Ovary (tissue), 9 donors: ENCODE results near the gene TMEM200A. TPM values are rescaled to one million over a fixed set of nuclear protein-coding genes. Genes with fewer than 3 reads are reported as not detected.

Experiments used
- DNase-seq, 5 donors: peaks; one replicate each; pipeline ENCODE4 v3.0.0-alpha.2; 2019 to 2020
- H3K27ac ChIP-seq, 2 donors: fragments of 200-600 bp; one replicate each; pipeline versions ENCODE4 v1.5.1 to v1.8.0; 2019 to 2022
- H3K27me3 ChIP-seq: fragments of 200-600 bp; one replicate; pipeline ENCODE4 v1.8.0; 2022
- H3K36me3 ChIP-seq: fragments of 200-600 bp; sonication (generic); one replicate; pipeline ENCODE4 v1.5.1; 2019
- H3K4me1 ChIP-seq: one replicate; pipeline ENCODE4 v1.8.1; 2013; ENCODE audit warnings: mild to moderate bottlenecking, moderate library complexity; ENCODE audit not compliant: insufficient read depth
- H3K4me3 ChIP-seq: fragments of 200-600 bp; sonication (generic); one replicate; pipeline ENCODE4 v1.5.1; 2017
- H3K9me3 ChIP-seq, 2 donors: fragments of 200-600 bp in 1 of 2; sonication (generic) in 1 of 2; one replicate each; pipeline versions ENCODE4 v1.5.1 to v1.8.1; 2013 to 2019; ENCODE audit warnings: mild to moderate bottlenecking in 1 of 2, moderate library complexity in 1 of 2
- CTCF ChIP-seq, 3 donors: fragments of 450-650 bp in 2 of 3; fragments of 200-600 bp in 1 of 3; IDR thresholded peaks; one replicate each; pipeline versions ENCODE4 v1.5.1 to v1.8.0; 2016 to 2022; ENCODE audit warnings: antibody characterized with exemption in 3 of 3, mild to moderate bottlenecking in 1 of 3
- EP300 ChIP-seq: sonication (generic); formaldehyde crosslinking; IDR thresholded peaks from one replicate; pipeline ENCODE4 v1.6.1; 2017; ENCODE audit warnings: antibody characterized with exemption
- POLR2A ChIP-seq: fragments of 450-650 bp; IDR thresholded peaks from one replicate; pipeline ENCODE4 v1.6.1; 2017; ENCODE audit warnings: antibody characterized with exemption, mild to moderate bottlenecking, moderate library complexity
- WGBS, 3 donors: extraction: QIAGEN DNeasy Blood & Tissue Kit in 1 of 3; methylation state at CpG; one replicate each; pipeline versions ENCODE4 v1.1.5 to v1.1.7; 2013 to 2017; 5-methylcytosine and 5-hydroxymethylcytosine counted together
- intact Hi-C, 4 donors: fragments of 100-400 bp; cut with DNase I; formaldehyde crosslinking; loops; one replicate each; pipeline versions ENCODE4 v1.11.0 to v1.15.1; 2022 to 2023
- polyA plus RNA-seq, 2 donors: library from polyadenylated mRNA; stranded (reverse); fragments of 200-250 nt in 1 of 2; fragments of 350-450 nt in 1 of 2; fragmentation: Illumina TruSeq in 1 of 2; extraction: RNeasy Lipid Tissue Mini Kit (QIAGEN cat#74804) in 1 of 2; gene quantifications; one replicate each; pipeline ENCODE4 v1.2.3, GENCODE V29; 2013 to 2014
- total RNA-seq, 7 donors: library from RNA; depleted of rRNA in 2 of 7; stranded (reverse); fragments of >200 nt in 2 of 7; fragmentation: NEBNext Ultra II Directional in 3 of 7; extraction: Animal tissue kit (Norgen Biotek cat#: 25700) in 3 of 7; gene quantifications; one replicate each; pipeline versions ENCODE4 v1.1.0 to v1.2.4, GENCODE V29; 2016 to 2023
- donor health status: DM: no; HTN: no; CAD: no; lungs with moderate emphysema.
- donor health status: DM: no; HTN: no; CAD: no.
- donor health status: Bipolar disorder and iron deficiency.
- donor health status: DM: yes; HTN: yes; CAD: no.
- donor health status: DM: no; HTN: no; CAD: no.
- donor health status: DM: yes; HTN: yes; CAD: no.

Gene TMEM200A
- total and polyA plus RNA-seq, 9 donors: 8.2 to 32.5 (median 17.7) TPM

DNA sequence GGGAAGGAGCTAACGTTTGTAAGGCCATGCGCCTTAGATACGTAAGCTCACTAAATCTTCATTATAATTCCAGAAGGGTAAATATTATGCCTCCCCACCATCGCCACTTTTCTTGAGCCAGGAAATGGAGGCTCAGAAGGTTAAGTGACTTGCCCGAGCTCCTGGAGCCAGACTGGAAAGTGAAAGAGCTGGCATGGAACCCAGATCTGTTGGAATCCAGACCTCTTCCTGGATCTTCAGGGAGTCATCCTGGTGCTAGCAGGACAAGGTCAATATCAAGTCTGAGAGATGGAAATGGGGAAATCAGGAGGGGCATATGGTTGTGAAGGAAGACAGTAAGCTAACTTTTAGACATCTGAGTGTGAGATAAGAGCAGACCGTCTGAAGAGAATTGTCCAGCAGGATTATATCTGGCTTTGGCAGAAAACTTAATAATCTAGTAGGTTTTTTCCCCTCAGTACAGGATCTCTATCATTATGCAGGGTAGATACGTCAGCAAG is 6.2 kb downstream of the TMEM200A start:
- no peak overlapping the region for H3K27ac ChIP-seq
- intact Hi-C loops: no loop called here
- DNase-seq: no peak
- no peaks in the 10 kb centered on the region for H3K9me3 ChIP-seq
- H3K36me3 ChIP-seq: no peaks in the 10 kb centered on the region
- H3K4me1 ChIP-seq: peaks cover 1% of the 10 kb centered on the region
- no peaks in the 10 kb centered on the region for H3K27me3 ChIP-seq
- 47 to 59% (median 53%) methylated on average over 7 of the region's 7 CpGs for WGBS, 3 donors
- H3K4me3 ChIP-seq: no peak overlapping the region
- TF ChIP-seq CTCF (IDR thresholded peaks at IDR 0.05) (no peak), EP300 (no peak), POLR2A (no peak)

- Histone ChIP-seq H3K27ac (no peak overlapping the region), H3K9me3 (no peaks in the 10 kb centered on the region), H3K4me3 (no peak overlapping the region), H3K4me1 (peaks cover 1% of the 10 kb centered on the region), H3K27me3 (no peaks in the 10 kb centered on the region), H3K36me3 (no peaks in the 10 kb centered on the region)
- intact Hi-C loops: no loop called here
- DNase-seq: no peak
- TF ChIP-seq POLR2A (no peak), CTCF (IDR thresholded peaks at IDR 0.05) (no peak), EP300 (no peak)
- 39 to 60% (median 46%) methylated on average over 1 of the region's 1 CpG for WGBS, 3 donors
Observed at GRCh38 chr6:130372786-130373185, 7.0 kb downstream of the TMEM200A start.

DNA sequence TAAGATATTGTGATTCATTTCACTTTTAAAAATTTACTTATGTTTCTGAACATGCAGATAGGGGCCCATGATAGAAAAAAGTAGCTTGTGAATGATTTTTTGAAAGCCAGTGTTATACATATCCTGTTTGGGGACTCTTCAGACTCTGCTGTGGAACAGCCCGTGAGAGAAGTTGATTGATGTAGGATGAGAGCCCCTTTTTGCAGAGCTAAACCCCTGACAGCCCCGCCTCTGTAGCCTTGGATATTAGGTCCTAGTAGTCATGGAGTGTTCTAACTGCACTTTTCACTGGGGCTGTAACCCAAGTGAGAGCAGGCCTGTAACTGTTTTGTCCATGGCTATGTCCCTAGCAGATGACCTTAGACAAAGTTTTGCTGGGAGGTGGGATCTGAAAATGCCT is 8.2 kb downstream of the TMEM200A start:
- no peak for DNase-seq
- TF ChIP-seq EP300 (no peak), CTCF (IDR thresholded peaks at IDR 0.05) (no peak)
- no peaks in the 10 kb centered on the region for H3K36me3 ChIP-seq
- H3K9me3 ChIP-seq: no peaks in the 10 kb centered on the region
- no peak overlapping the region for H3K4me3 ChIP-seq
- 66 to 72% (median 71%) methylated on average over 2 of the region's 2 CpGs for WGBS, 3 donors
- intact Hi-C loops: no loop called here
- H3K27me3 ChIP-seq: no peaks in the 10 kb centered on the region
- H3K4me1 ChIP-seq: peaks cover 1% of the 10 kb centered on the region
- no peak overlapping the region for H3K27ac ChIP-seq

- 28 to 96% (median 47%) methylated on average over 1 of the region's 1 CpG for WGBS, 3 donors
- Histone ChIP-seq H3K27me3 (no peaks in the 10 kb centered on the region), H3K4me1 (peaks cover 1% of the 10 kb centered on the region), H3K36me3 (no peaks in the 10 kb centered on the region), H3K27ac (no peak overlapping the region), H3K4me3 (no peak overlapping the region), H3K9me3 (no peaks in the 10 kb centered on the region)
- TF ChIP-seq CTCF (IDR thresholded peaks at IDR 0.05) (no peak), POLR2A (no peak), EP300 (no peak)
- DNase-seq: no peak
- intact Hi-C loops: no loop called here
Observed at GRCh38 chr6:130376936-130377335, 11.1 kb downstream of the TMEM200A start.

- H3K27me3 ChIP-seq: no peaks in the 10 kb centered on the region
- H3K4me3 ChIP-seq: no peak overlapping the region
- intact Hi-C loops: no loop called here
- H3K4me1 ChIP-seq: peaks cover 1% of the 10 kb centered on the region
- H3K36me3 ChIP-seq: no peaks in the 10 kb centered on the region
- no peak for DNase-seq
- TF ChIP-seq EP300 (no peak), CTCF (IDR thresholded peaks at IDR 0.05) (no peak)
- H3K27ac ChIP-seq: no peak overlapping the region
- H3K9me3 ChIP-seq: no peaks in the 10 kb centered on the region
Observed at GRCh38 chr6:130377371-130377770, 11.6 kb downstream of the TMEM200A start.
